Superior temporal gyrus (tissue), 1 donor: ENCODE results near the gene MAGEH1.
A peak's percentile ranks its signal among the peaks of the same experiment; 100 is the strongest.
"Not testable (repeated sequence)": the region's sequence is repeated elsewhere in the genome, so short reads cannot be mapped to it uniquely, and the experiment has no call there.

Experiments used
- DNase-seq: peaks from one replicate; pipeline ENCODE4 v3.0.0-alpha.2; 2016; ENCODE audit errors: extremely low spot score

Gene MAGEH1, protein sequence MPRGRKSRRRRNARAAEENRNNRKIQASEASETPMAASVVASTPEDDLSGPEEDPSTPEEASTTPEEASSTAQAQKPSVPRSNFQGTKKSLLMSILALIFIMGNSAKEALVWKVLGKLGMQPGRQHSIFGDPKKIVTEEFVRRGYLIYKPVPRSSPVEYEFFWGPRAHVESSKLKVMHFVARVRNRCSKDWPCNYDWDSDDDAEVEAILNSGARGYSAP

DNA sequence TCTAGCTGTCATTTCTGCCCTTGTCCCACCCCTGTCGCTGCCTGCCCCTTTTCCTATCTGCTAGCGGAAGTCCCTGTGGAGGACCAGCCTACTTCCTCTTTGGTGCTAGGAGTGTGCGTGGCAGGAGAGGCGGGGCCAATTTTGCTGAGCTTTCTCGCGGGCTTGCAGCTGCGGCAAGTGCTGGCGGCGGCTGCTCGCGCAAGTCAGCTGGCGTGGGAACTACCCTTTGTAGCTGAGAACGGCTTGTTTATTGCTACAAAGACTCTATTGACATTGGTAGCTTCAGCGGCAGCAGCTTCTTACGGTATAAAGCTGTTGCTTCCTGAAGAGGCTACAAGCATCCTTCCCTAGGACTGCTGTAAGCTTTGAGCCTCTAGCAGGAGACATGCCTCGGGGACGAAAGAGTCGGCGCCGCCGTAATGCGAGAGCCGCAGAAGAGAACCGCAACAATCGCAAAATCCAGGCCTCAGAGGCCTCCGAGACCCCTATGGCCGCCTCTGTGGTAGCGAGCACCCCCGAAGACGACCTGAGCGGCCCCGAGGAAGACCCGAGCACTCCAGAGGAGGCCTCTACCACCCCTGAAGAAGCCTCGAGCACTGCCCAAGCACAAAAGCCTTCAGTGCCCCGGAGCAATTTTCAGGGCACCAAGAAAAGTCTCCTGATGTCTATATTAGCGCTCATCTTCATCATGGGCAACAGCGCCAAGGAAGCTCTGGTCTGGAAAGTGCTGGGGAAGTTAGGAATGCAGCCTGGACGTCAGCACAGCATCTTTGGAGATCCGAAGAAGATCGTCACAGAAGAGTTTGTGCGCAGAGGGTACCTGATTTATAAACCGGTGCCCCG, at the start of gene MAGEH1:
TSS of gene MAGEH1 (plus strand) at position 138 of the 843 bp plus-strand sequence. CDS start at position 386, 248 bp downstream.
- peak; percentile 90 for DNase-seq

GRCh38 chrX:55427079-55427478, 24.8 kb upstream of the MAGEH1 start:
- DNase-seq = not testable (repeated sequence)

GRCh38 chrX:55443468-55443867, 8.5 kb upstream of the MAGEH1 start:
- DNase-seq = not testable (repeated sequence)

DNA sequence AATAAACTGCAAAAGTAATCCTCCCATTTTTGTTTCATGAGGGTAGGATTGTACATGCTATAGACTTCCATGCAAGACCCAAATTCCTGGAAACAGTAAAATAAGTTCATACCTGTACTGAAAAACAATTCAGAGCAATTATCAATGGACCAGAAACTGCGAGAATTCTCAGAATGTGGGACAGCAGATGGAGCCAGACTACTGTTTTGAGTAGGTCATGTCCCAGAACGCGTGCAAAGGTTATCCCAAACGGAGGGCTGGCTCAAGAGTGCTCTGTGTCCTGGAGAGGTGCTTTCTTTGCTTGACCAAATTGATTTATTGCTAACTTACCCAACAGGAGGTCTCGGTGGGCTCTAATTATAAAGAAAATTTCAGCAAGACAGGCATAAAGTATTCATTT, 1.7 kb upstream of the MAGEH1 start:
- peak; percentile 26 for DNase-seq

DNA sequence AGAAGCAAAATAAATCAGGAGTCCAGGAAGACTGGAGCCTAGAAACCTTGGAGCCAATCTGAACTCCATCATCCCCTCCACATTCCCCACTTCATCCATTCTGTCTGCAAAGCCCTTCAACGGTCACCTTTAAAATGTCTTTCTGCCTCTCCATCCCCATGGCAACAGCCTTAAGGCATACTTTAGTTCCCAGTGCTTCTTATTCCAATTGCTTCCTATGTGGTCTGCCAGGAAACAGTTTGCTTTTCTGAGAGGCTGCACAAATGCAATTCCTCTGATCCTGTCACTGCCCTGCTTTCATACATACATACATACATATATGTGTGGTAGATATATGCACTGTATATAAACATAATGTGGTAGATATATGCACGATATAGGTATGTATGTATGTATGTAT, 786 bp upstream of the MAGEH1 start:
- no peak for DNase-seq

- DNase-seq = no peak
Observed at GRCh38 chrX:55451626-55451989, 319 bp upstream of the MAGEH1 start.

DNA sequence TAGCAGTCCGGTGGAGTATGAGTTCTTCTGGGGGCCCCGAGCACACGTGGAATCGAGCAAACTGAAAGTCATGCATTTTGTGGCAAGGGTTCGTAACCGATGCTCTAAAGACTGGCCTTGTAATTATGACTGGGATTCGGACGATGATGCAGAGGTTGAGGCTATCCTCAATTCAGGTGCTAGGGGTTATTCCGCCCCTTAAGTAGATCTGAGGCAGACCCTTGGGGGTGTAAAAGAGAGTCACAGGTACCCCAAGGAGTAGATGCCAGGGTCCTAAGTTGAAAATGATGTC, 852 bp downstream of the MAGEH1 start:
- no peak for DNase-seq

- DNase-seq = not testable (repeated sequence)
Observed at GRCh38 chrX:55455708-55456107, 3.8 kb downstream of the MAGEH1 start.

GRCh38 chrX:55459426-55459825, 7.5 kb downstream of the MAGEH1 start:
- DNase-seq = not testable (repeated sequence)

- not testable (repeated sequence) for DNase-seq
Observed at GRCh38 chrX:55459926-55460325, 8.0 kb downstream of the MAGEH1 start.

GRCh38 chrX:55464050-55464449, 12.1 kb downstream of the MAGEH1 start:
- not testable (repeated sequence) for DNase-seq

GRCh38 chrX:55465108-55465507, 13.2 kb downstream of the MAGEH1 start:
- DNase-seq = not testable (repeated sequence)

GRCh38 chrX:55465791-55466190, 13.9 kb downstream of the MAGEH1 start:
- DNase-seq = not testable (repeated sequence)

DNA sequence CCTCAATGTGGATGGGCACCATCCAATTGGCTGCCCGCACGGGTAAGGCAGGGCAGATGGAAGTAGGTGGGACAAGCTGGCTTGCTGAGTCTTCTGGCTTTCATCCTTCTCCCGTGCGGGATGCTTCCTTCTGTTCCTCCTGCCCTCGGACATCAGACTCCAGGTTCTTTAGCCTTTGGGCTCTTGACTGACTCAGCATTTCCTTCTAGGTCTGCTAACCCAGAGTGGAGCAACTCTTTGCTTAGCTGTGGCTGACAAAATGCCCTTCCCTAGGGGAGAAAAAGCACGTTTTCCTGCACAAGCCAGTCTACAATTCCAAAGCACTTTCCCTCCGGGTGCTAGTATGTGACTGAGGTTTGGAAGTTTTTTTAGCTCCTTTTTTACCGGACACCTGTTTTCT, 28.0 kb downstream of the MAGEH1 start:
- not testable (repeated sequence) for DNase-seq

DNA sequence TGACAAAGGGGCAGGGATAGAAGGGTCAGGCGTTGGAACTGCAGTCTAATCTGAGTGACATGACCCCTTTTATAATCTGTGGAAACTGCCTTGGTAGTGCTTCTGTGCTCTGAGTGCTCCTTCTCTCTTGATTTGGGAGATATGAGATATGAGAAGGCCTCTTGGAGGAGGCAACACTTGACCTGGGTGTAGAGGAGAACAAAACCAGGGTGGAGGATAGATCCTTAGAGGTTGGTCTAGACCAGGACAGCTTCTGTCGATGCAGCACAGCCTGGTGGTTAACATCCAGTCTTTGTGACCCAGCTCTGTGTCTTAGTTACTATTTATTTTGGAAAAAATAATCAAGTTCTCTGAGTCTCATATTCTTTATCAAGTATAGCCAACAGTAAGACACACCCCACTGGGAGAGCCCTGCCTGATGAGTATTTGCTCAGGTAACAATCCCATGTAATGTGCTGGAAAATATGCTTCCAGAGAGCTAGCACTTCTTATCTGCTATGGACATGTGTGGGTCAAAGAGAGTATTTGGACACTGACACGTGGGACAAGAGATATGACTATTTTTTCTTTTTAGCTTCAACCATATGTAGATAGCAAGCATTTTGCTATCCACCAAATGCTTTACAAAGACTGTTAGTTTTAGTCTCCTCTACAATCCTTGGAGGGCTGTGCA, 28.6 kb downstream of the MAGEH1 start:
- DNase-seq = no peak

- DNase-seq = no peak
Observed at GRCh38 chrX:55484948-55485347, 33.0 kb downstream of the MAGEH1 start.

DNA sequence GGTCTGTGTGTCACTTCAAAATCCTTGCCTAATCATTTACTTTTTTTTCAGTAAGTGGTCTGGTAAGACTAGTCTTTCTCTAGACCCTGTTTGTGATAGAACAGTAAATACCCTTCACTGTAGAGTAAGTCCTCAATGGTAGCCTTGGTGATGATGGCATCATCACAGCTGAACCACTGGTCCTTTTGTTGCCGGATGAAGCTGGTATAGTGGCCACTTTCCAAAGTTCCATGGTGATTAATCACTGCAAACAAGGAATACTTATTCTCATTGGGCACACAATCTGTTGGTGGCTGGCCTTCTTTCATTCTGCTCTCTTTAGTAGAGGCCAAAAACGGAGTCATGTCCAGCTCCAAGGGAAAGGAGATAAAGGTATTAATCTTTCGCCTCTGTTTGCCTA, 34.8 kb downstream of the MAGEH1 start:
- peak; percentile 91 for DNase-seq

DNA sequence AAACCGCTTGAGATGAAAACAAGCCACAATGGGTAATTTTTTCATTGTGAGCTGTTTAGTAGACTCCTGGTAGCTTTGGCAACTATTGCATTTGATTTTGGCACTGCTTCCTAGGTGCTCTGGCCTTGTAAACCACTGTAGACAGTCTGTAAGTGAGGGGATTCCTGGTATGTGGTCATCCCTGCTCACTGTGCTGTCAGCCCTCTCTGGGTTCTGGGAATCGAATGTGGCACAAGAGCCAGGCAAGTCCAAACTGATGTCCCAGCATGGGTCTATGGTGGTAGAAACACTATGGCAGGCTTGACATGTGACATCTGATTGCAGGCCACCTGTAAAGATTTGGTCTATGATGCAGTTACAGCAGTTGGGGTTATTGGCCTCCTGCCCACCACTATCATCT, 35.2 kb downstream of the MAGEH1 start:
- DNase-seq = peak; percentile 36

- peak; percentile 30 for DNase-seq
Observed at GRCh38 chrX:55488006-55488592, 36.2 kb downstream of the MAGEH1 start.

DNA sequence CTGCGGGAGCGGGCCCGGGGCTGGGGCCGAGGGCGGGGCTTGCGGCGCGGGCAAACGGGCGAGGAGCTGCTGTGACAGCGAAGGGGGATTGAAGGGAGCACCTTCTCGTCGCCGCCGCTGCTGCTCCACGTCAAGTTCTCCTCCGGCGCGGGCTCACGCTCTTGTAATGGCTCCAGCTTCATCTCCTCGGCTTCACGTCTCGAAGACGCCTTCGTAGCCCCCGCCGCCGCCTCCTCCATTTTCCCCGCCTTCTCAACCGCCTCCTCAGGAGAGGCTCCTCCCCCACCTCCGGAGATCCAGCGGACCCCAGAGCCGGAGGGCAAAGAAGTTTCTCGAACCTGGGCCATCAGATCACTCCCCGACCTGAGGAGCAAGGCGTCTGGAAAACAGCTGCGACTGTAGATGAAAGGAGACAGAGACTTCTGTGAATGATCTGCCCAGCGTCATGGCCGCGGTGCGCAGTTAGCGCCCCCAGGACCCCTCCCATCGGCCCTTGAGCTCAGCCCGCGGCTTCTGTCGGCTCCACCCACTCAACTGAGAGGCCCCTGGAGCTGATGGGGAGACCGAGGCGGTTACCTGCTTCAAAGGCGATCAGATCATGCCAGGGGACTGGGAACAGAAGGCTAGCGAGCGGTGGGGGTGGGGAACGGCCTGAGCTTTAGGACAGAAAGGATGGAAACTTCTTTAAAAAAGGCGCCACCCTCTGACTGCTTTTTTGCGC, 36.8 kb downstream of the MAGEH1 start:
- DNase-seq = no peak

GRCh38 chrX:55489314-55490009, 37.5 kb downstream of the MAGEH1 start, which contains the start of gene USP51:
Gene USP51, minus strand, starts transcription at chrX:55489848. Its CDS starts 909 bp downstream, at chrX:55488939.
- DNase-seq = peak; percentile 83
